Pancreas (tissue), 10 donors: Measurements from ENCODE around the gene ISG15. TPM values are rescaled to one million over a fixed set of nuclear protein-coding genes. Genes with fewer than 3 reads are reported as not detected.

Experiments
- ATAC-seq, 4 donors: fragments of 200-7000 bp; cut with Tn5 transposase; one replicate each; pipeline versions ENCODE4 v1.8.0 to v1.9.1; 2020; ENCODE audit warnings: mild to moderate bottlenecking in 4 of 4, moderate library complexity in 4 of 4
- DNase-seq, 6 donors: peaks; one replicate each; pipeline ENCODE4 v3.0.0-alpha.2; 2020
- FAIRE-seq: peaks from 2 replicates; lab custom pipeline; 2012; peaks lifted over from hg19 to GRCh38; lab: Jason Lieb, UNC
- H3K27ac ChIP-seq, 4 donors: fragments of 200-600 bp; sonication (generic); 1 replicate in 3 of 4; 2 replicates in 1 of 4; pipeline versions ENCODE4 v1.5.0 to v1.8.0; 2020
- H3K27me3 ChIP-seq, 4 donors: fragments of 200-600 bp; one replicate each; pipeline ENCODE4 v1.8.0; 2021
- H3K36me3 ChIP-seq, 3 donors: fragments of 200-600 bp; sonication (generic) in 1 of 3; one replicate each; pipeline versions ENCODE4 v1.5.0 to v1.8.0; 2020 to 2021
- H3K4me1 ChIP-seq, 3 donors: fragments of 200-600 bp; one replicate each; pipeline ENCODE4 v1.8.0; 2021
- H3K4me3 ChIP-seq, 4 donors: fragments of 200-600 bp; sonication (generic) in 2 of 4; one replicate each; pipeline versions ENCODE4 v1.5.0 to v1.8.0; 2020 to 2021
- H3K9me3 ChIP-seq, 4 donors: fragments of 200-600 bp; one replicate each; pipeline ENCODE4 v1.8.0; 2021
- CTCF ChIP-seq, 4 donors: fragments of 200-600 bp; sonication (generic) in 3 of 4; IDR thresholded peaks; one replicate each; pipeline versions ENCODE4 v1.5.0 to v1.8.0; 2021; ENCODE audit warnings: antibody characterized with exemption in 4 of 4
- WGBS, 2 donors: extraction: QIAGEN DNeasy Blood & Tissue Kit; methylation state at CpG; one replicate each; pipeline ENCODE4 v1.1.7; 2013; 5-methylcytosine and 5-hydroxymethylcytosine counted together
- intact Hi-C, 3 donors: fragments of 100-400 bp; cut with DNase I; formaldehyde crosslinking; loops; one replicate each; pipeline versions ENCODE4 v1.11.1 to v1.14.2; 2022
- polyA plus RNA-seq, 2 donors: library from polyadenylated mRNA; stranded (reverse); fragments of 200-250 nt; gene quantifications; one replicate each; pipeline ENCODE4 v1.2.3, GENCODE V29; 2013
- total RNA-seq, 6 donors: library from RNA; stranded (reverse); fragmentation: NEBNext Ultra II Directional in 4 of 6; extraction: Animal tissue kit (Norgen Biotek cat#: 25700) in 4 of 6; gene quantifications; one replicate each; pipeline versions ENCODE4 v1.2.1 to v1.2.4, GENCODE V29; 2021 to 2023
- donor health status: healthy with polysubstance abuse.
- donor health status: DM: no; HTN: no; CAD: no; lungs with moderate emphysema.
- donor health status: DM: no; HTN: no; CAD: no.
- donor health status: control.
- donor health status: control.
- donor health status: Bipolar disorder and iron deficiency.
- donor health status: DM: yes; HTN: yes; CAD: no.
- donor health status: DM: no; HTN: no; CAD: no.
- donor health status: DM: no; HTN: no; CAD: no.
- donor health status: DM: yes; HTN: yes; CAD: no.

The ISG15 gene
- total and polyA plus RNA-seq, 8 donors: 4.3 to 45.0 (median 9.2) TPM

GRCh38 chr1:979744-980072 is 33.6 kb upstream of the ISG15 start:
- Histone ChIP-seq H3K27ac (no peak overlapping the region), H3K9me3 (no peaks in the 10 kb centered on the region), H3K27me3 (no peaks in the 10 kb centered on the region), H3K36me3 (no peaks in the 10 kb centered on the region), H3K4me1 (no peaks in the 10 kb centered on the region), H3K4me3 (no peak overlapping the region)
- TF ChIP-seq CTCF (IDR thresholded peaks at IDR 0.05): no peak
- intact Hi-C loops: loop anchor here (5.0 to 10.0 kb wide), 3 partner anchors 85 to 305 kb away; partner anchors contain the start of gene SCNN1D (in 1 of the 3)
- FAIRE-seq (no peak), DNase-seq (no peak), ATAC-seq (no peak)
- WGBS, 2 donors: 81 to 88% methylated on average over 9 of the region's 9 CpGs

GRCh38 chr1:980137-980571 is 33.1 kb upstream of the ISG15 start:
- TF ChIP-seq CTCF (IDR thresholded peaks at IDR 0.05): no peak
- H3K27ac ChIP-seq: no peak overlapping the region
- 64 to 78% methylated on average over 13 of the region's 13 CpGs for WGBS, 2 donors
- no peak overlapping the region for H3K4me3 ChIP-seq
- peak in 3 of 6 donors; percentile 7 to 67 (median 54) for DNase-seq
- no peak for FAIRE-seq
- intact Hi-C loops: loop anchor here (5.0 to 10.0 kb wide), 3 partner anchors 85 to 305 kb away; partner anchors contain the start of gene SCNN1D (in 1 of the 3)
- no peaks in the 10 kb centered on the region for H3K27me3 ChIP-seq
- no peaks in the 10 kb centered on the region for H3K4me1 ChIP-seq
- H3K36me3 ChIP-seq: no peaks in the 10 kb centered on the region
- no peak for ATAC-seq
- H3K9me3 ChIP-seq: no peaks in the 10 kb centered on the region

- FAIRE-seq (no peak), DNase-seq (peak in 3 of 6 donors; percentile 32 to 72 (median 60)), ATAC-seq (no peak)
- Histone ChIP-seq H3K27ac (no peak overlapping the region), H3K4me3 (no peak overlapping the region), H3K9me3 (no peaks in the 10 kb centered on the region), H3K27me3 (no peaks in the 10 kb centered on the region), H3K36me3 (no peaks in the 10 kb centered on the region), H3K4me1 (no peaks in the 10 kb centered on the region)
- intact Hi-C loops: loop anchor here (5.0 to 10.0 kb wide), 3 partner anchors 84 to 304 kb away; partner anchors contain the start of gene SCNN1D (in 1 of the 3)
- TF ChIP-seq CTCF (IDR thresholded peaks at IDR 0.05): no peak
- WGBS, 2 donors: 61 to 65% methylated on average over 34 to 35 of the region's 35 CpGs
Observed at GRCh38 chr1:980602-981395, 32.5 kb upstream of the ISG15 start.

GRCh38 chr1:981491-981954 is 31.8 kb upstream of the ISG15 start:
- no peak overlapping the region for H3K4me3 ChIP-seq
- H3K4me1 ChIP-seq: no peaks in the 10 kb centered on the region
- peak in 3 of 6 donors; percentile 37 to 65 (median 53) for DNase-seq
- no peaks in the 10 kb centered on the region for H3K36me3 ChIP-seq
- intact Hi-C loops: loop anchor here (5.0 to 10.0 kb wide), 3 partner anchors 83 to 303 kb away; partner anchors contain the start of gene SCNN1D (in 1 of the 3)
- FAIRE-seq: no peak
- no peak for ATAC-seq
- no peaks in the 10 kb centered on the region for H3K27me3 ChIP-seq
- TF ChIP-seq CTCF (IDR thresholded peaks at IDR 0.05): no peak
- no peaks in the 10 kb centered on the region for H3K9me3 ChIP-seq
- no peak overlapping the region for H3K27ac ChIP-seq
- WGBS, 2 donors: 54 to 63% methylated on average over 21 of the region's 21 CpGs
